ENCODE measurements around the gene DENND5A.

DNA sequence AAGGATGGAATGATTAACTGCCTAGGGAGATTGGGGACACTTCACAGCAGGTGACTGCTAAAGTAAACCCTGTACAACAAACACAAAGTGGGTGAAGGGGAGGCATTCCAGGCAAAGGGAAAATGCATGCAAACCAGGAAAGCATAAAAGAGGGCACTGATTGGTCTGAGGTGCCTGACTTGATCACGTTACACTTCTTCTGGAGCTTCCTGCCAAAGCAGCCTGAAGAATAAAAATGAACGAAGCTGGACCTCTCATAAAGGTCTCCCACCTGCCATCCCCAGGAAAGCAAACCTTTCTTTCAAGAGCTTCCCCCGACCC, 127.1 kb downstream of the DENND5A start:
- TF ChIP-seq, protein P1, sequence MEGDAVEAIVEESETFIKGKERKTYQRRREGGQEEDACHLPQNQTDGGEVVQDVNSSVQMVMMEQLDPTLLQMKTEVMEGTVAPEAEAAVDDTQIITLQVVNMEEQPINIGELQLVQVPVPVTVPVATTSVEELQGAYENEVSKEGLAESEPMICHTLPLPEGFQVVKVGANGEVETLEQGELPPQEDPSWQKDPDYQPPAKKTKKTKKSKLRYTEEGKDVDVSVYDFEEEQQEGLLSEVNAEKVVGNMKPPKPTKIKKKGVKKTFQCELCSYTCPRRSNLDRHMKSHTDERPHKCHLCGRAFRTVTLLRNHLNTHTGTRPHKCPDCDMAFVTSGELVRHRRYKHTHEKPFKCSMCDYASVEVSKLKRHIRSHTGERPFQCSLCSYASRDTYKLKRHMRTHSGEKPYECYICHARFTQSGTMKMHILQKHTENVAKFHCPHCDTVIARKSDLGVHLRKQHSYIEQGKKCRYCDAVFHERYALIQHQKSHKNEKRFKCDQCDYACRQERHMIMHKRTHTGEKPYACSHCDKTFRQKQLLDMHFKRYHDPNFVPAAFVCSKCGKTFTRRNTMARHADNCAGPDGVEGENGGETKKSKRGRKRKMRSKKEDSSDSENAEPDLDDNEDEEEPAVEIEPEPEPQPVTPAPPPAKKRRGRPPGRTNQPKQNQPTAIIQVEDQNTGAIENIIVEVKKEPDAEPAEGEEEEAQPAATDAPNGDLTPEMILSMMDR (IDR thresholded peaks at IDR 0.05), result no peak; the same call in 1 of the 2 replicates
- no peak for TF ChIP-seq POLR2AphosphoS5 (IDR thresholded peaks at IDR 0.05; ENCODE audit: low read depth, low read length)
- TF ChIP-seq, protein P2, sequence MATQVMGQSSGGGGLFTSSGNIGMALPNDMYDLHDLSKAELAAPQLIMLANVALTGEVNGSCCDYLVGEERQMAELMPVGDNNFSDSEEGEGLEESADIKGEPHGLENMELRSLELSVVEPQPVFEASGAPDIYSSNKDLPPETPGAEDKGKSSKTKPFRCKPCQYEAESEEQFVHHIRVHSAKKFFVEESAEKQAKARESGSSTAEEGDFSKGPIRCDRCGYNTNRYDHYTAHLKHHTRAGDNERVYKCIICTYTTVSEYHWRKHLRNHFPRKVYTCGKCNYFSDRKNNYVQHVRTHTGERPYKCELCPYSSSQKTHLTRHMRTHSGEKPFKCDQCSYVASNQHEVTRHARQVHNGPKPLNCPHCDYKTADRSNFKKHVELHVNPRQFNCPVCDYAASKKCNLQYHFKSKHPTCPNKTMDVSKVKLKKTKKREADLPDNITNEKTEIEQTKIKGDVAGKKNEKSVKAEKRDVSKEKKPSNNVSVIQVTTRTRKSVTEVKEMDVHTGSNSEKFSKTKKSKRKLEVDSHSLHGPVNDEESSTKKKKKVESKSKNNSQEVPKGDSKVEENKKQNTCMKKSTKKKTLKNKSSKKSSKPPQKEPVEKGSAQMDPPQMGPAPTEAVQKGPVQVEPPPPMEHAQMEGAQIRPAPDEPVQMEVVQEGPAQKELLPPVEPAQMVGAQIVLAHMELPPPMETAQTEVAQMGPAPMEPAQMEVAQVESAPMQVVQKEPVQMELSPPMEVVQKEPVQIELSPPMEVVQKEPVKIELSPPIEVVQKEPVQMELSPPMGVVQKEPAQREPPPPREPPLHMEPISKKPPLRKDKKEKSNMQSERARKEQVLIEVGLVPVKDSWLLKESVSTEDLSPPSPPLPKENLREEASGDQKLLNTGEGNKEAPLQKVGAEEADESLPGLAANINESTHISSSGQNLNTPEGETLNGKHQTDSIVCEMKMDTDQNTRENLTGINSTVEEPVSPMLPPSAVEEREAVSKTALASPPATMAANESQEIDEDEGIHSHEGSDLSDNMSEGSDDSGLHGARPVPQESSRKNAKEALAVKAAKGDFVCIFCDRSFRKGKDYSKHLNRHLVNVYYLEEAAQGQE (IDR thresholded peaks at IDR 0.05; ENCODE audit: insufficient read depth in 1 of 2, low read depth in 2 of 2, low read length in 1 of 2), result no peak

Data from Panc1 (cell line).